ENCODE data around the gene MAPK9. TPM values are rescaled to one million over a fixed set of nuclear protein-coding genes. Genes with fewer than 3 reads are reported as not detected.

Gene MAPK9
- total and polyA plus RNA-seq, 9 donors = 12.8 to 35.9 (median 28.8) TPM

GRCh38 chr5:180214870-180215770 is 76.8 kb downstream of the MAPK9 start:
- intact Hi-C loops (cut with DNase I) = no loop called here
- Histone ChIP-seq H3K4me3 (no peak overlapping the region), H3K36me3 (no peaks in the 10 kb centered on the region), H3K27ac (no peak overlapping the region), H3K27me3 (no peaks in the 10 kb centered on the region), H3K4me1 (ENCODE audit: insufficient read depth) (no peaks in the 10 kb centered on the region), H3K9me3 (no peaks in the 10 kb centered on the region)
- WGBS, 3 donors = 90 to 92% (median 91%) methylated on average over 20 to 21 of the region's 21 CpGs
- no peak for TF ChIP-seq POLR2A (IDR thresholded peaks at IDR 0.05)
- TF ChIP-seq EP300 (IDR thresholded peaks at IDR 0.05) = no peak
- no peak for TF ChIP-seq CTCF (IDR thresholded peaks at IDR 0.05)
- no peak for DNase-seq

DNA sequence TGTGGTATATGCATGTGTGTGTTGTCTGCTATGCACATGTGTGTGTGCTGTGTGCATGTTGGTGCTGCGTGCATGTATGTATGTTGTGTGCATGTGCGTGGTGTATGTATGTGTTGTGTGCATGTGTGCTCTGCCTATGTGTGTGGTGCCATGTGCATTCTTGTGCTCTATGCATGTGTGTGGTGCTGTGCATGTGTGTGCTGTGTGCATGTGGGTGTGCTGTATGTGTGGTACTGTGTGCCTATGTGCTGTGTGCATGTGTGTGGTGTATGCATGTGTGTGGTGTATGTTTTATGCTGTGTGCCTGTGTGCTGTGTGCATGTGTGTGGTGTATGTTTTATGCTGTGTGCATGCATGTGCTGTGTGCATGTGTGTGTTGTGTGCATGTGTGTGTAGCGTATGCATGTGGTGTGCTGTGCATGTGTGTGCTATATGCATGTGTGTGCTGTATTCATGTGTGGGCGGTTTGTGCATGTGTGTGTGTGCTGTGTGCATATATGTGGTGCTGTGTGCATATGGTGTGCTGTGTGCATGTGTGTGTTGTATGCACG is 78.2 kb downstream of the MAPK9 start:
- H3K4me3 ChIP-seq = no peak overlapping the region
- TF ChIP-seq CTCF (IDR thresholded peaks at IDR 0.05) (no peak), EP300 (IDR thresholded peaks at IDR 0.05) (no peak), POLR2A (IDR thresholded peaks at IDR 0.05) (no peak)

GRCh38 chr5:180213256-180213600 is 78.7 kb downstream of the MAPK9 start:
- intact Hi-C loops (cut with DNase I) = no loop called here
- peaks cover 1% of the 10 kb centered on the region for H3K4me1 ChIP-seq (ENCODE audit: insufficient read depth)
- no peaks in the 10 kb centered on the region for H3K36me3 ChIP-seq
- no peak overlapping the region for H3K4me3 ChIP-seq
- WGBS, 3 donors = 5 to 13% (median 9%) methylated on average over 4 of the region's 4 CpGs
- H3K9me3 ChIP-seq = no peaks in the 10 kb centered on the region
- TF ChIP-seq EP300 (IDR thresholded peaks at IDR 0.05) (no peak), POLR2A (IDR thresholded peaks at IDR 0.05) (no peak), CTCF (IDR thresholded peaks at IDR 0.05) (no peak)
- no peak overlapping the region for H3K27ac ChIP-seq
- no peaks in the 10 kb centered on the region for H3K27me3 ChIP-seq
- no peak for DNase-seq

More for the DNA sequence above, 78.2 kb downstream of the MAPK9 start:
- Histone ChIP-seq H3K9me3 (no peaks in the 10 kb centered on the region), H3K27ac (no peak overlapping the region), H3K36me3 (no peaks in the 10 kb centered on the region), H3K4me1 (ENCODE audit: insufficient read depth) (no peaks in the 10 kb centered on the region), H3K27me3 (no peaks in the 10 kb centered on the region)
- DNase-seq = no peak
- intact Hi-C loops (cut with DNase I) = no loop called here
- 82 to 87% (median 85%) methylated on average over 5 of the region's 5 CpGs for WGBS, 3 donors

- intact Hi-C loops (cut with DNase I) = no loop called here
- DNase-seq = no peak
- Histone ChIP-seq H3K36me3 (no peaks in the 10 kb centered on the region), H3K9me3 (no peaks in the 10 kb centered on the region), H3K27ac (no peak overlapping the region), H3K4me1 (ENCODE audit: insufficient read depth) (peaks cover 1% of the 10 kb centered on the region), H3K27me3 (no peaks in the 10 kb centered on the region), H3K4me3 (no peak overlapping the region)
- 35 to 42% (median 39%) methylated on average over 19 of the region's 19 CpGs for WGBS, 3 donors
- TF ChIP-seq EP300 (IDR thresholded peaks at IDR 0.05) (no peak), CTCF (IDR thresholded peaks at IDR 0.05) (no peak), POLR2A (IDR thresholded peaks at IDR 0.05) (no peak)
These were observed 79.3 kb downstream of the MAPK9 start for GRCh38 chr5:180212363-180213255.

Data from ovary (tissue), 9 donors.